ENCODE results near the gene RPS6KA3.

The RPS6KA3 gene

DNA sequence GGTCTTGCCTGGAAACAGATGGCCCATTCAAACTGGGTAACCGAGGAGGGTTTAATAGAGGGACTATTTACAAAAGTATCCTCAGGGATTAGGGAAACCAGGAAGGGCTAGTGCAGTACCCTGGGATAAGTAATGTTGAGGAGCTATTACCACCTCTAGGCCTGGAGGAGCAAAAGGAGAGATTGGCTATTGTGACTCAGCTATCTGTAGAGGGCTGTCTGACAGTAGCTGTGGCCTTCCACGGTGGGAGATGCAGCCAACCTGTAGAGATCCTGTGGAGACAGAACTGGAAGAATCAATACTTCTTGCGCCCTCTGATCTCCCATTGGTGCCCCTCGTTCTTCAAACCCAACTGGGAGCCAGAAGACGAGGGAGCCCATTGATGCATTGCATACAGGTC, 34.1 kb upstream of the RPS6KA3 start:
- TF ChIP-seq CTCF (IDR thresholded peaks at IDR 0.05) (no peak), ZFX (IDR thresholded peaks at IDR 0.05; ENCODE audit: borderline replicate concordance) (no peak)

GRCh38 chrX:20294957-20295356, 28.2 kb upstream of the RPS6KA3 start:
- no peak overlapping the region for H3K27ac ChIP-seq
- TF ChIP-seq ZFX (IDR thresholded peaks at IDR 0.05; ENCODE audit: borderline replicate concordance) (no peak), CTCF (IDR thresholded peaks at IDR 0.05) (no peak)

More for the DNA sequence above, 34.1 kb upstream of the RPS6KA3 start:
- H3K27ac ChIP-seq, result no peak overlapping the region

GRCh38 chrX:20294284-20294683, 27.6 kb upstream of the RPS6KA3 start:
- no peak overlapping the region for H3K27ac ChIP-seq
- no peak for TF ChIP-seq CTCF (IDR thresholded peaks at IDR 0.05)
- no peak for TF ChIP-seq ZFX (IDR thresholded peaks at IDR 0.05; ENCODE audit: borderline replicate concordance)

- no peak overlapping the region for H3K27ac ChIP-seq
Observed at GRCh38 chrX:20285511-20285910, 18.8 kb upstream of the RPS6KA3 start.

DNA sequence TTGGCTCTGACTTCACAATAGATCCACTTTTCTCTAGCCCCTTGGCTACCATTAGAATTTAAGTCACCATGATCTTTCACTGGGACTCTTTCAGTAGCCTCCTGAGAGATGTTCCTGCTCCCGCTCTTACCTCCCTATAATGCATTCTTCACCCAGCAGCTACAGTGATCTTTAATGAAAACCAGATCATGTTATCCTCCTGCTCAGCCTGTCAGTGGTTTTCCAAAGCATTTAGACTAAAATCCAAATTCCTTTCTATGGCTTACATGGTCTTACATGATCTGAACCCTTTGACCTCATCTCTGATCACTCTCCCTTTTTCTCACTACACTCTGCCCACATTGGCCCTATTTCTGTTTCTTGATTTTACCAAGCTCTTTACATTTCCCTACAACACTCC, 18.3 kb upstream of the RPS6KA3 start:
- TF ChIP-seq CTCF (IDR thresholded peaks at IDR 0.05) (no peak), ZFX (IDR thresholded peaks at IDR 0.05; ENCODE audit: borderline replicate concordance) (no peak)
- H3K27ac ChIP-seq, result no peak overlapping the region

More at GRCh38 chrX:20285511-20285910, 18.8 kb upstream of the RPS6KA3 start:
- no peak for TF ChIP-seq ZFX (IDR thresholded peaks at IDR 0.05; ENCODE audit: borderline replicate concordance)
- TF ChIP-seq CTCF (IDR thresholded peaks at IDR 0.05), result no peak

- H3K27ac ChIP-seq, result no peak overlapping the region
- no peak for TF ChIP-seq ZFX (IDR thresholded peaks at IDR 0.05; ENCODE audit: borderline replicate concordance)
- TF ChIP-seq CTCF (IDR thresholded peaks at IDR 0.05), result no peak
Observed at GRCh38 chrX:20284444-20284843, 17.7 kb upstream of the RPS6KA3 start.

- no peak overlapping the region for H3K27ac ChIP-seq
- TF ChIP-seq ZFX (IDR thresholded peaks at IDR 0.05; ENCODE audit: borderline replicate concordance), result no peak
- no peak for TF ChIP-seq CTCF (IDR thresholded peaks at IDR 0.05)
Observed at GRCh38 chrX:20280938-20281337, 14.2 kb upstream of the RPS6KA3 start.
